ENCODE results near the gene BABAM1. TPM values are rescaled to one million over a fixed set of nuclear protein-coding genes. Genes with fewer than 3 reads are reported as not detected.

The BABAM1 gene
- total RNA-seq, 2 experiments from 2014 or later = 116 to 117 TPM

DNA sequence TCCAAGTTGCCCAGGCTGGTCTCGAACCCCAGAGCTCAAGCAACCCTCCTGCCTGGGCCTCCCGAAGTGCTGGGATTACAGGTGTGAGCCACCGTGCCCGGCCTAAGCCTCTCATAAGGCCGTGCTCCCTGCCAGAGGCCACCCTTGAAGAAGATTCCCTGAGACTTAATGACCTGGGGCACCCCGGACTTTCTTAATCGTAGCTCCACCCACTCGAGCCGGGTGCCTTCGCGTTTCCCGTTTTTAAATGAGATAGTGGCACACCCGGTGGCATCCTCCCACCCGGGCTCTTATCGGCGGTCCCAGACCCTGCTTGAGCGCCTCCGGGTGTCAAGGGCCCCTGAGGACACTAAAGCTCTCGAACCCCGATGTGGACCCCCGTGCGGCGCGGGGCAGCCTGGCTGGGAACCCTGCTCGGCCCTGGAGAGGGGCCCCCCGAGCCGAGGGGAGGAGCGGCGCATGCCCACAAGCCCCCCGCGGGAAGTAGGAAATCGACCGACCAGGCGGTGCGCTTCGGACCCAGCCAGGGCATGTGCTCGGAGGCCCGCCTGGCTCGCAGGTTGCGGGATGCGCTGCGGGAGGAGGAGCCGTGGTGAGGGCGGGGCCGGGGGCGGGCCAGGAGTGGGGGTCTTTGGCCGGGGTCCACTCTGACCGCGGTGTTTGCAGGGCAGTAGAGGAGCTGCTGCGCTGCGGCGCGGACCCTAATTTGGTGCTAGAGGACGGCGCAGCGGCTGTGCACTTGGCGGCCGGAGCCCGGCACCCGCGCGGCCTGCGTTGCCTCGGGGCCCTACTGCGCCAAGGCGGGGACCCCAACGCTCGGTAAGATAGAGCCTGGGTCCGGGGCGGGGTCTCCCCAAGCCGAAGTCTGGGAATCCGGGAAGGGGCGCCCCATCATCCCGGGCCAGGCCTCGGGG lies 14.4 kb downstream of the BABAM1 start, which contains the start of gene ANKLE1:
Gene ANKLE1 (plus strand): TSS at position 511 of the 914 bp plus-strand sequence. CDS start 20 bp downstream, at position 531.
- DNase-seq (peak; percentile 60), ATAC-seq (peak; percentile 50)
- Mint-ChIP-seq H3K9me3 (ENCODE audit: insufficient read depth) (no peaks in the 10 kb centered on the region), H3K4me1 (ENCODE audit: low read depth) (peaks cover 20% of the 10 kb centered on the region), H3K27ac (peak within 1 kb of the TSS; percentile 79), H3K27me3 (ENCODE audit: low read depth) (no peaks in the 10 kb centered on the region), H3K4me3 (peak within 1 kb of the TSS; percentile 88), H3K36me3 (ENCODE audit: low read depth) (peaks cover 26% of the 10 kb centered on the region)
- ChIA-PET CTCF (interaction anchor here (0.6 to 5.8 kb wide), 19 partner anchors 11 to 567 kb away, joined by 3 to 109 read pairs (median 3); partner anchors contain the start of genes BABAM1, DDA1, MRPL34 and OCEL1), POLR2A (interaction anchor here (0.6 to 2.5 kb wide), 8 partner anchors 14 to 121 kb away, joined by 3 to 15 read pairs (median 4); partner anchors contain the start of genes BABAM1, OCEL1 and USE1)

DNA sequence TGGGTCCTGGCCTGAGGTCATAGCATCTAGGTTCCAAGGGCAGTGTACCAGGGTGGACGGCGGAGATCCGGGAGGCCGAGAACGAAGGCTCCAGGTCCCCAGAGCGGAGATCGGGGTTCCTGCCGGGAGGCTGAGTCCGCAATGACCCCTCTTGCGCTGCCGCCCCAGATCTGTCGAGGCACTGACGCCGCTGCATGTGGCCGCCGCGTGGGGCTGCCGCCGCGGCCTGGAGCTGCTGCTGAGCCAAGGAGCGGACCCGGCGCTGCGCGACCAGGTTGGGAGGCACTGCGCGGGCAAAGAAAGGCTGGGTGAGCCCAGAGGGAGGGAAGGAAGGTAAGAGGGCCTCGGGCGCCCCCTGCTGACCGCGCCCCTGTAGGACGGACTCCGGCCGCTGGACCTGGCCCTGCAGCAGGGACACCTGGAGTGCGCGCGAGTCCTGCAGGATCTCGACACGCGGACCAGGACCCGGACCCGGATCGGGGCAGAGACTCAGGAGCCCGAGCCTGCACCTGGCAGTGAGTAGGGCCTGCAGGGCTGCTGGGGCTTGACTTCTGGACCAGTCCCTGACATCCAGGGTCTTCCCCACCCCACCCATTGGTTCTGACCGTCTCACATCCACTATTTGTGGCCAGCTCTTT lies 15.4 kb downstream of the BABAM1 start:
- POLR2A ChIA-PET = interaction anchor here (0.6 to 2.5 kb wide), 6 partner anchors 13 to 56 kb away, joined by 3 to 15 read pairs (median 4); partner anchors contain the start of genes BABAM1 and OCEL1
- H3K4me3 Mint-ChIP-seq = peak overlapping the region; percentile 88
- H3K9me3 Mint-ChIP-seq (ENCODE audit: insufficient read depth) = no peaks in the 10 kb centered on the region
- peaks cover 17% of the 10 kb centered on the region for H3K36me3 Mint-ChIP-seq (ENCODE audit: low read depth)
- peak; percentile 93 for ATAC-seq
- H3K4me1 Mint-ChIP-seq (ENCODE audit: low read depth) = peaks cover 20% of the 10 kb centered on the region
- peak overlapping the region; percentile 79 for H3K27ac Mint-ChIP-seq
- peak; percentile 87 for DNase-seq
- no peaks in the 10 kb centered on the region for H3K27me3 Mint-ChIP-seq (ENCODE audit: low read depth)
- CTCF ChIA-PET = interaction anchor here (0.7 to 5.8 kb wide), 15 partner anchors 10 to 503 kb away, joined by 3 to 109 read pairs (median 4); partner anchors contain the start of genes BABAM1, DDA1, MRPL34 and OCEL1

DNA sequence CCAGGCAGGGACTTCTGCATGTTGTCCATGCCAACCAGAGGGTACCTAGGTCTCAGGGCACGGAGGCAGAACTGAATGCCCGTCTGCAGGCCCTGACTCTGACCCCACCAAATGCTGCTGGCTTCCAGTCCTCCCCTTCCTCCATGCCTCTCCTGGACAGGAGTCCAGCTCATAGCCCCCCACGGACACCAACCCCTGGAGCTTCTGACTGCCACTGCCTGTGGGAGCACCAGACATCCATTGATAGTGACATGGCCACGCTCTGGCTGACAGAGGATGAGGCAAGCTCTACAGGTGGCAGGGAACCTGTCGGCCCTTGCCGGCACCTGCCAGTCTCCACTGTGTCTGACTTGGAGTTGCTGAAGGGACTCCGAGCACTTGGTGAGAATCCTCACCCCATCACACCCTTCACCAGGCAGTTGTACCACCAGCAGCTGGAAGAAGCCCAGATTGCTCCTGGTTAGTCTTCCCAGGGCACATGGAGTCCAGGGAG lies 16.3 kb downstream of the BABAM1 start:
- Mint-ChIP-seq H3K4me3 (peak overlapping the region; percentile 28), H3K9me3 (ENCODE audit: insufficient read depth) (no peaks in the 10 kb centered on the region), H3K27me3 (ENCODE audit: low read depth) (no peaks in the 10 kb centered on the region), H3K36me3 (ENCODE audit: low read depth) (peaks cover 17% of the 10 kb centered on the region), H3K27ac (no peak overlapping the region), H3K4me1 (ENCODE audit: low read depth) (peaks cover 20% of the 10 kb centered on the region)
- ATAC-seq (no peak), DNase-seq (no peak)
- ChIA-PET CTCF (interaction anchor here (0.7 to 5.8 kb wide), 11 partner anchors 9 to 504 kb away, joined by 3 to 109 read pairs (median 4); partner anchors contain the start of genes BABAM1, DDA1 and USHBP1), POLR2A (no interaction called here)

DNA sequence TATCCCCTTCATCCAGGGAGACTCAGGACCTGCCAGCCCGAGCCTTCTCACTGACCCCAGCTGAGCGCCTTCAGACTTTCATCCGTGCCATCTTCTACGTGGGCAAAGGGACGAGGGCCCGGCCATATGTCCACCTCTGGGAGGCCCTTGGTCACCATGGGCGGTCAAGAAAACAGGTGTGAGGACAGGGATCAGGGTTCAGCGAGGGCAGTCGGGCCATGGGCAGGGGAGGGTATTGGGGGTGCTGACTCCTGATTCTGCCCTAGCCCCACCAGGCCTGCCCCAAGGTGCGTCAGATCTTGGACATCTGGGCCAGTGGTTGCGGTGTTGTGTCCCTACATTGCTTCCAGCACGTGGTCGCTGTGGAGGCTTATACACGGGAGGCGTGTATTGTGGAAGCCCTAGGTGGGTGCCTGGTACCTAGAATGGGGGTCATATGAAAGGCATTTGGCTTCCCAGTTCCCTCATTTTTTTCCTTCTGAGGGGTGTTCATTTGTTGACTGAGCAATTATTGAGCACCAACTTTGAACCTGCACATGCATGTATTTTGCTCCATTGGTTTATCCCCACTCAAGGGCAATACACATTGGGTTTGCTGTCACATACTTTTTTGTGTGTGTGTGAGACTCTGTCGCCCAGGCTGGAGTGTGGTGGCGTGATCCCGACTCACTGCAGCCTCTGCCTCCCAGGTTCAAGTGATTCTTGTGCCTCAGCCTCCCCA lies 18.3 kb downstream of the BABAM1 start:
- ChIA-PET POLR2A (no interaction called here), CTCF (interaction anchor here (1.5 kb wide), 1 partner anchor 25 kb away, joined by 4 read pairs; no protein-coding TSS in a partner anchor)

DNA sequence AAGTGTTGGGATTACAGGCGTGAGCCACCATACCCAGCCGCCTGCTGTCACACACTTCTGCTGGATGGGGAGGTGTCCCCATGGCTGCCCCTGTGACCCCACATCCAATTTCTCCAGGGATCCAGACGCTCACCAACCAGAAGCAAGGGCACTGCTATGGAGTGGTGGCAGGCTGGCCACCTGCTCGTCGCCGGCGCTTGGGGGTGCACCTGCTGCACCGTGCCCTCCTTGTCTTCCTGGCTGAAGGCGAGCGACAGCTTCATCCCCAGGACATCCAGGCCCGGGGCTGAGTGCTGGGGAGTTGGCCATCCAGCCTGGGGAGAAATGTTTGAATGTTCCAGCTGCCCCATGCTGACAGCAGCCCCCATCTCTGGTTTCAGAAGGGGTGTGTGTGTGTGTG lies 19.0 kb downstream of the BABAM1 start:
- DNase-seq (no peak), ATAC-seq (no peak)
- no peak overlapping the region for H3K27ac Mint-ChIP-seq
- no peaks in the 10 kb centered on the region for H3K9me3 Mint-ChIP-seq (ENCODE audit: insufficient read depth)
- H3K36me3 Mint-ChIP-seq (ENCODE audit: low read depth) = peaks cover 17% of the 10 kb centered on the region
- peaks cover 4% of the 10 kb centered on the region for H3K27me3 Mint-ChIP-seq (ENCODE audit: low read depth)
- POLR2A ChIA-PET = interaction anchor here (0.7 kb wide), 1 partner anchor 946 kb away, joined by 3 read pairs; no protein-coding TSS in a partner anchor
- CTCF ChIA-PET = interaction anchor here (0.5 to 1.5 kb wide), 3 partner anchors 26 to 100 kb away, joined by 3 to 4 read pairs (median 4); no protein-coding TSS in a partner anchor
- no peak overlapping the region for H3K4me3 Mint-ChIP-seq
- H3K4me1 Mint-ChIP-seq (ENCODE audit: low read depth) = peaks cover 10% of the 10 kb centered on the region

More for the DNA sequence above, 18.3 kb downstream of the BABAM1 start:
- no peak overlapping the region for H3K27ac Mint-ChIP-seq
- no peak overlapping the region for H3K4me3 Mint-ChIP-seq
- ATAC-seq (no peak), DNase-seq (no peak)
- H3K36me3 Mint-ChIP-seq (ENCODE audit: low read depth) = peaks cover 17% of the 10 kb centered on the region
- H3K27me3 Mint-ChIP-seq (ENCODE audit: low read depth) = peaks cover 4% of the 10 kb centered on the region
- H3K9me3 Mint-ChIP-seq (ENCODE audit: insufficient read depth) = no peaks in the 10 kb centered on the region
- H3K4me1 Mint-ChIP-seq (ENCODE audit: low read depth) = peaks cover 14% of the 10 kb centered on the region

DNA sequence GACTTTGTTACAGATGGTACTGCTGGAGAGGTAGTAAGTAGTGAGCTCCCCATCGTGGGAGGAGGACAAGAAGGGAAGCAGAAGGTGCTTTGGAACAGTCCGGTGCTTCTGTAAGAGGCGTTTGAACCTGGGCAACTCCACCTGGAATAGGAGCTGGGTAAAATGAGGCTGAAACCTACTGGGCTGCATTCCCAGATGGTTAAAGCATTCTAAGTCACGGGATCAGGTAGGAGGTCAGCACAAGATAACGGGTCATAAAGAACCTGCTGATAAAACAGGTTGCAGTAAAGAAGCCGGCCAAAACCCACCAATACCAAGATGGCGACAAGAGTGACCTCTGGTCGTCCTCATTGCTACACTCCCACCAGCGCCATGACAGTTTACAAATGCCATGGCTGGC lies 19.5 kb downstream of the BABAM1 start:
- no peak for DNase-seq
- Mint-ChIP-seq H3K4me1 (ENCODE audit: low read depth) (peaks cover 9% of the 10 kb centered on the region), H3K9me3 (ENCODE audit: insufficient read depth) (no peaks in the 10 kb centered on the region), H3K4me3 (no peak overlapping the region), H3K27me3 (ENCODE audit: low read depth) (peaks cover 4% of the 10 kb centered on the region), H3K27ac (no peak overlapping the region), H3K36me3 (ENCODE audit: low read depth) (peaks cover 17% of the 10 kb centered on the region)
- ATAC-seq = no peak
- ChIA-PET CTCF (interaction anchor here (1.3 to 1.5 kb wide), 2 partner anchors 26 to 100 kb away, joined by 4 read pairs; no protein-coding TSS in a partner anchor), POLR2A (interaction anchor here (0.7 kb wide), 1 partner anchor 946 kb away, joined by 3 read pairs; no protein-coding TSS in a partner anchor)

DNA sequence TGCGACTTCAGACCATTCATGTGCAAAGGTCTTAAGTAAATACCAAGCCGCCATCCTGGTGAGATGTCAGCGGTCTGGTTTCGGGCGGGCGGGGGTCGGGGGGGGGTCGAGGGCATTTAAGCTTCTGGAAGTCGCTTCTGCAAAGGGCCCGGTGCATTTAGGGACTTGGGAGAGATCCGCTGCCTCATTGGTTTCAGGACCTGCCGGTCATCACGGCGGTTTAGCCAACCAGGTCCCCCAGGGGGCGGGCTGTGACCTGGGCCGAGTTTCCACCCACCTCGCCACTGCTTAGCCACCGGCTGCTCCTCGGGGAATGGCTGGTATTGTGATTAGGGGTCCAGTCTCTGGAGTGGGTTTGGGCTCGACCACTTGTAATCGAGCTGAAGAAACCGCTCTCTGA lies 22.2 kb downstream of the BABAM1 start:
- POLR2A ChIA-PET = no interaction called here
- Mint-ChIP-seq H3K27ac (no peak overlapping the region), H3K4me3 (no peak overlapping the region), H3K9me3 (ENCODE audit: insufficient read depth) (no peaks in the 10 kb centered on the region), H3K36me3 (ENCODE audit: low read depth) (peaks cover 8% of the 10 kb centered on the region), H3K27me3 (ENCODE audit: low read depth) (peaks cover 4% of the 10 kb centered on the region), H3K4me1 (ENCODE audit: low read depth) (peaks cover 12% of the 10 kb centered on the region)
- peak; percentile 62 for DNase-seq
- CTCF ChIA-PET = interaction anchor here (0.7 to 5.4 kb wide), 2 partner anchors 7 to 285 kb away, joined by 3 to 33 read pairs; partner anchors contain the start of gene ANKLE1
- no peak for ATAC-seq

DNA sequence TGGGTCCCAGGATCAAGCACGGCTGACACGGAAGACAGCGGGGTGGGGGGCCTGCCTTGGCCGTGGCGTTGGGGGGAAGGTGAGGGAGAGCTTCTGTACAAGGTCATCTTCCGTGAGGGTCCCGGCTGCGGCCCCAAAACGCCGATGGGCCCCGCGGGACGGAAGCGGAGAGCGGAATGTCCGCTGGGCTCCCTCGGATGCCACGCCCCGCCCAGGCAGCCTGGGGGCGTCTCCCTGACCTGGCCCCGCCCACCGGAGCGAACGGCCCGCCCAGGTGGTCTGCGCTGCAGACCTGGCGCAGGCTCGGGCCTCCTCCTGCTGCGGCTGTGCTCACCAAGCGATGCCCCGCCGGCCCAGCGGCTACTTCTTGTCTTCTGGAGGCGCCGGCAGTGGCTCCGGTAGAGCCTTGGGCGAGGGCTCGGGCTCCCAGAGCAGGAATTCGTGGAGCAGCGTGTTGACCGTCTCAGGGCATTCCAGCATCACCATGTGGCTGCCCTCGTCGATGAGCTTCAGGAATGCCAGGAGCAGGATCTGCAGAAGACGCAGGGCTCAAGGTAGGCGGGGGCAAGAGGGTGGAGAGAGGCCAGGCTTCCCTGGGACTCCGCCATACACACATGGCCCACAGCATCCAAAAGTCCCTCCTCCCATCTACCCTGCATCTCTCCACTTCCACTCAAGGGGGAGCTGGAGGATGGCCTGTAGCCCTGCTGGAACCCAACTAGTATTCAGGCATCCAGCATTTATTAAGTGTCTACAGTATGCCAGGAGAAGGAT lies 25.2 kb downstream of the BABAM1 start:
- H3K27me3 Mint-ChIP-seq (ENCODE audit: low read depth) = peaks cover 4% of the 10 kb centered on the region
- H3K9me3 Mint-ChIP-seq (ENCODE audit: insufficient read depth) = no peaks in the 10 kb centered on the region
- CTCF ChIA-PET = interaction anchor here (0.6 to 5.4 kb wide), 17 partner anchors 10 to 113 kb away, joined by 3 to 33 read pairs (median 3); partner anchors contain the start of genes ABHD8, ANKLE1, ANO8 and BABAM1
- POLR2A ChIA-PET = interaction anchor here (0.5 to 1.6 kb wide), 5 partner anchors 11 to 113 kb away, joined by 3 to 9 read pairs (median 4); partner anchors contain the start of genes ABHD8 and BST2
- peak overlapping the region; percentile 77 for H3K27ac Mint-ChIP-seq
- peaks cover 6% of the 10 kb centered on the region for H3K36me3 Mint-ChIP-seq (ENCODE audit: low read depth)
- peak; percentile 86 for DNase-seq
- peak overlapping the region; percentile 85 for H3K4me3 Mint-ChIP-seq
- peaks cover 15% of the 10 kb centered on the region for H3K4me1 Mint-ChIP-seq (ENCODE audit: low read depth)
- ATAC-seq = peak; percentile 97

DNA sequence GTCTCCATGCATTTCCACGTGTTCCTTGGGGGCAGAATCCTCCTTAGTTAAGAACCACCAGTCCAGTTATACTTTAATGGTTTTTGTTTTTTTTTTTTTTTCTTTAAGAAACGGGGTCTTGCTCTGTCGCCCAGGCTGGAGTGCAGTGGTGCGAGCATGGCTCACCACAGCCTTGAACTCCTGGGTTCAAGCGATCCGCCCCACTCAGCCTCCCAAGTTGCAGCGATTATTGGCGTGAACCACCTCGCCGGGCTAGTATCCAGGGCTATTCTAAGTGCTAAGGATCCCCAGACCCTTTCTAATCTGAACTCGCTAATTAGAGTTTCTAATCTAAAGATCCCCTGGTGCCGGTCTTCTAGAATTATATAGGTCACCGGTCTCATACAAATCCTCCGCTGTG lies 26.4 kb downstream of the BABAM1 start:
- no peak for ATAC-seq
- no peak overlapping the region for H3K27ac Mint-ChIP-seq
- H3K36me3 Mint-ChIP-seq (ENCODE audit: low read depth) = peaks cover 11% of the 10 kb centered on the region
- peaks cover 15% of the 10 kb centered on the region for H3K4me1 Mint-ChIP-seq (ENCODE audit: low read depth)
- POLR2A ChIA-PET = no interaction called here
- H3K9me3 Mint-ChIP-seq (ENCODE audit: insufficient read depth) = no peaks in the 10 kb centered on the region
- no peak for DNase-seq
- CTCF ChIA-PET = interaction anchor here (0.9 to 5.4 kb wide), 12 partner anchors 11 to 112 kb away, joined by 3 to 33 read pairs (median 3); partner anchors contain the start of genes ANKLE1, BST2, DDA1 and MRPL34
- H3K27me3 Mint-ChIP-seq (ENCODE audit: low read depth) = peaks cover 4% of the 10 kb centered on the region
- H3K4me3 Mint-ChIP-seq = no peak overlapping the region

All from activated CD8-positive, alpha-beta T cell treated with anti-CD3 and anti-CD28 coated beads, Interleukin-2, amount 10 ng/mL, durations not matched to agents 7 days and 5 days (primary cell).